Fibroblast of lung (primary cell): Measurements from ENCODE around the gene CNMD.

Experiments
- EZH2 ChIP-seq: IDR thresholded peaks from 2 replicates; pipeline ENCODE4 v1.5.1; 2012; ENCODE audit warnings: low read length, control low read depth, mild to moderate bottlenecking; ENCODE audit errors: missing control alignments
- TF ChIP-seq, protein P1 (sequence below), 2 donors: IDR thresholded peaks in 1 of 2; conservative IDR thresholded peaks in 1 of 2; 1 replicate in 1 of 2; 2 replicates in 1 of 2; pipeline ENCODE4 v1.5.1; 2011 to 2012; ENCODE audit warnings: low read length in 2 of 2, control low read depth in 1 of 2, inconsistent platforms in 1 of 2, low read depth in 1 of 2, mild to moderate bottlenecking in 1 of 2

DNA sequence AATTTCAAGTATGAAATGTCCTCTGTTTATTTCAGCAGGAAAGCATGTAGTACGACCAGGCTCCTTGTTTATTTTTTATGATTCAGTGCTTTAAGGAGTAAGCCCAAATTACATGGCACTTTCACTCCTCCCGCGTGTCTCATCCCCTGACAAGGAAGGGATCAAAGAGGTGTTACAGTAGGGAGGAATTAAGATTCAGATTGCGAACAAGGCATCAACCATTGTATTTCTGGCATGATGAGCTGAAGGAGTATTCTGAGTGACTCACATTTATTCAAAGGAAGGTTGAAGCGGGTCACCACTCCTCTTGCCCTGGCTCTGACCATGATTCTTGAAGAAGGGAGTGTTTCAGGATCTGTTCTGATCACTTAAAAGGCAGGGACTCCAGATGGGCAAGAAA, 46.1 kb upstream of the CNMD start:
- TF ChIP-seq, protein P1, sequence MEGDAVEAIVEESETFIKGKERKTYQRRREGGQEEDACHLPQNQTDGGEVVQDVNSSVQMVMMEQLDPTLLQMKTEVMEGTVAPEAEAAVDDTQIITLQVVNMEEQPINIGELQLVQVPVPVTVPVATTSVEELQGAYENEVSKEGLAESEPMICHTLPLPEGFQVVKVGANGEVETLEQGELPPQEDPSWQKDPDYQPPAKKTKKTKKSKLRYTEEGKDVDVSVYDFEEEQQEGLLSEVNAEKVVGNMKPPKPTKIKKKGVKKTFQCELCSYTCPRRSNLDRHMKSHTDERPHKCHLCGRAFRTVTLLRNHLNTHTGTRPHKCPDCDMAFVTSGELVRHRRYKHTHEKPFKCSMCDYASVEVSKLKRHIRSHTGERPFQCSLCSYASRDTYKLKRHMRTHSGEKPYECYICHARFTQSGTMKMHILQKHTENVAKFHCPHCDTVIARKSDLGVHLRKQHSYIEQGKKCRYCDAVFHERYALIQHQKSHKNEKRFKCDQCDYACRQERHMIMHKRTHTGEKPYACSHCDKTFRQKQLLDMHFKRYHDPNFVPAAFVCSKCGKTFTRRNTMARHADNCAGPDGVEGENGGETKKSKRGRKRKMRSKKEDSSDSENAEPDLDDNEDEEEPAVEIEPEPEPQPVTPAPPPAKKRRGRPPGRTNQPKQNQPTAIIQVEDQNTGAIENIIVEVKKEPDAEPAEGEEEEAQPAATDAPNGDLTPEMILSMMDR (conservative IDR thresholded peaks at IDR 0.05 in 1 of 2, IDR thresholded peaks at IDR 0.05 in 1 of 2; ENCODE audit: low read depth in 1 of 2, low read length in 2 of 2): no peak
- no peak for TF ChIP-seq EZH2
